Muscle of arm (tissue), 12 donors: ENCODE data around the gene C2CD5. TPM values are rescaled to one million over a fixed set of nuclear protein-coding genes. Genes with fewer than 3 reads are reported as not detected.
"Not testable (repeated sequence)": the region's sequence is repeated elsewhere in the genome, so short reads cannot be mapped to it uniquely, and the experiment has no call there.

Experiments
- DNase-seq: peaks from one replicate; pipeline ENCODE4 v3.0.0-alpha.2; 2013
- polyA plus RNA-seq, 12 donors: library from polyadenylated mRNA; unstranded; fragments of 120-200 nt; gene quantifications; one replicate each; pipeline ENCODE4 v1.2.1, GENCODE V29; 2013; ENCODE audit not compliant: insufficient read length in 12 of 12

C2CD5 gene
- polyA plus RNA-seq, 12 donors: 23.9 to 58.6 (median 37.6) TPM; not detected in 1

DNA sequence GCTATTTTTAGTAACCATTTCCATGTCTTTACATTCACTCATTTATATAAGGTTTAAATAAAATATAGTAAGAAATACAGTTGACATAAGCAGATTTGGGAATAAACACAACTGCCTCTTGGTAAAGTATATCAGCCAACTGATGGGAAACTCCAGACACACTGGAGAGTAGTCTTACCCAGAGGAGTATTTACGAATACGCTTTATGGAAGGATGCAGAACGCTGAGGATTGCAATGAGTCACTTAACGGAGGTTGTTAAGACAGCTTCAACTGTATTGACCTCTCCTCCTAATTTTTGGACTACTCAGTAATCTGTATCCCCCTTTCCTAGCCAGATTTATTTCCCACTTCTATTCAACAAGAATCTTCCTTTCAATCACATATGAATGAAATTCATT is 6.0 kb downstream of the C2CD5 start:
- DNase-seq: no peak

DNA sequence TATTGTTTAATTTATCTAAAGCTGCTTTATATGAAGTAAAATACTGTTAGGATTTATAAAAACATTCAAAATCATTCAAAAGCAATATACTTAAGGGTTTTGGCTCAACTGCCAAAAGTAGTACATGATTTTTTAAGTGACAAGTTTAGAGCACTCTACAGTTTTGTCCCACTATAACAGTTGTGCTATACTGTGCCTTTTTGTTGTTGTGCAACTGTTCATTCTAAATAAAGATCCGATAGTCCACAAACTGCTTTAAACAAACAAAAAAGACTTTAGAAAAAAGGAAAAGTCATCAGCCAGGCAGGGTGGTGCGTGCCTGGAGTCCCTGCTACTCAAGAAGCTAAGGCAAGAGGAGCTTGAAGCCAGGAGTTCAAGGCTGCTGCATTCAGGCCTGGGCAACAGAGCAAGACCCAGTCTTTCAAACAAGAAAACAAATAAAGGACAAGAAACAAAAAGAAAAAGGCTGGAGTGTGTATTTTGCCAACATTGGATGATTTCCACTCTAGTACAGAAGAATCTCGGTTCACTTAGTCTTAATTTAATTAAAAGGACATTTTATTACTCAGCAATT is 7.3 kb downstream of the C2CD5 start:
- no peak for DNase-seq

GRCh38 chr12:22536346-22536945 is 7.9 kb downstream of the C2CD5 start:
- no peak for DNase-seq

- DNase-seq: no peak
Observed at GRCh38 chr12:22535478-22535877, 8.9 kb downstream of the C2CD5 start.

- no peak for DNase-seq
Observed at GRCh38 chr12:22535038-22535437, 9.3 kb downstream of the C2CD5 start.

GRCh38 chr12:22533155-22533554 is 11.2 kb downstream of the C2CD5 start:
- no peak for DNase-seq

DNA sequence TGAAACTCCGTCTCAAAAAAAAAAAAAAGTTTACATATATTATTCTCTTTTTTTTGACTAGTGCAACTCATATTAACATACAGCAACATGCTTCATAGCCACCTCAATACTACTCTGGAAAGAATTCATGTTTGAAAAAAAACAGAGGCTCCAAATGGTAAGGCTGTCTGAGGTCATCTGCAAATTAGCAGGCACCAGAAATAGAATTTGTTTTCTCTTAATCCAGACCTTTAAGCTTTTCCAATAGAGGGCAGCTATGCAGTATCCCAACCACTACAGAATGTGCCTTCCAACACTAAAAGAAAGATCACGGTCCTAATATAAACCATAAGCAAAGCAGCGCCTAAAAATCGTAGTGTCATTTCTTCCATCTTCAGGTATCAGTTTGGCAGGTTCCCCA is 12.0 kb downstream of the C2CD5 start:
- no peak for DNase-seq

DNA sequence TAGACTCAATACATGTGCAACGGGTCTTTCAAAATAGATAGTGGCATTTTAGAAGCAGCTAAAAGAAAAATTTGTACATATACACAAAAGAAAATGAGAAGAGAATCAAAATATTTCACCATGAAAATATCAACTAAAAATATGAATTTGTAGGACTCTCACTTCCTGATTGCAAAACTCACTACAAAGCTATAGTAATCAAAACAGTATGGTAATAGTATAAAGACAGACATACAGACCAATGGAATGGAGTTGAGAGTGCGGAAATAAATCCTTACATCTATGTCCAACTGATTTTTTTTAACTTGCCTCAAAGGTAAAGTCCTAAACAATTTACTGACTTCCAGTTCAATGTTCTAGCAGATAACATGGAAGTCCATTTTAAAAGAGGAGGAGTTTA is 13.1 kb downstream of the C2CD5 start:
- no peak for DNase-seq

DNA sequence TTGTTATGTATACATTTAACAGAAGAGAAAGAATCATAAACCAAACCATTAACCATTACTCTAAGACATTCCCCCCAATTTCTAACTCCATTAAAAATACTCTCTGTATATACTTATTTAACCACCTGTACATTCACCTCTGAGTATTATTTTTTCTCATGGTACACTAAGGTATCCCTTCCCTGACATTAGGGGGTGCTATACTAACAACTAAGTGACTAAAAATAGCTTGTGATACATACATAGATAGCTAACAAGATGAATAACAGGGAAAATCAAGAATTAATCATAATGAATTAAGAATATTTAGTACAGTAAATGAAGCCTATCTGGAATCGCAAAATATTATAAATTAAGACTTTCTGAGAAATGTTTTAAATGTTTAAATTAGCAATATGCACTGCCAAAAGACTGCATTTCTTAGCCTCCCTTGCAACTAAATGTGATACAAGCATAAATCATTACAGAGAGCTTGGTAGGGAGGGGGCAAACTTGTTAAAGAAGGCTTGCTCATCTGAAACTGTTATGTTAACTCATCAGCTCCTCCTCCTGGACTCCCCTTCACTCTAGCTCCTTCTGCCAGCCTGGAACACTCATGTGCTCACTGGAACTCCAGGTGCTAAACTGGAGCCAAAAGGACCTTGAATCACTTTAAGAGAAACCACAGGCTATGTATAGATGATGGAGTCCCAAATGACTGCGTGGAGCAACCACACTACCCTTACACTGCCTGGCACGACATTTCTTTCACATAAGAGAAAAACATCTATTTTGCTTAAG is 14.9 kb downstream of the C2CD5 start:
- DNase-seq: no peak

GRCh38 chr12:22527999-22528398 is 16.3 kb downstream of the C2CD5 start:
- no peak for DNase-seq

GRCh38 chr12:22526836-22527235 is 17.5 kb downstream of the C2CD5 start:
- no peak for DNase-seq

DNA sequence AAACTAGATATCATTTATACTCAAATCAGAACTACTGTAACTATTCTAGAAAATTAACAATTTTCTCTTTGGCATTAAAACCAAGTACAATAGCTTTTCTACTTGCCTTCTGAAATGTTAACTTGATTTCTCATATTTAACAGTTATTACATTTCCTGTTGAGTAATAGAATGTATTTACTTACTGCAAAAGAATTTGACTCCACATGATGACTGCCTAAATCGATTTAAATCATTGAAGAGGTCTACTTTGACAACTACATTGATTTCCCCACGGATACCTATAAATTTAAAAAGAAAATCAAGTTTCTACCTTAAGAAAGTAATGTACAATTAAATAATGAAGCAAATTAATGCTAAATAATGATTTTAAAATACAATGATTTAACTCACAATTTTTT is 18.9 kb downstream of the C2CD5 start:
- no peak for DNase-seq

DNA sequence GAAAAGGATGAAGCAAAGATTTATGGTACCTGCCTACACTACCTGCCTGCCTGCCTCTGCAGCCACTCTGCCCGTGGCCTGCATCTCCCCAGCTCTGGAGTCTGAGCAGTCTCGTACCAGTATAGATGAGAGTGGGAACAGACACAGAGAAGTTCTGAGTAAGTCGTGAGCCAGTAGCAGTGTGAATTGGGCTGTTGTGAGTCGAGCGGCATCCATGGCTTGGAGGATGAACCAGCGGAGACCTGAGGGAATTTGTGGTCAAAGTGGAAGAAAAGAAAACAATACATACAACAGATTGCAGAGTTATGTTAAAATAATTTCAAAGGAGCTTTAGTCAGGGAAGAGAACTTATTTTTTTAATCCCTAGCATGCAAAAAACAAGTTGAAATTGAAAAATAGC is 25.3 kb downstream of the C2CD5 start:
- DNase-seq: no peak

DNA sequence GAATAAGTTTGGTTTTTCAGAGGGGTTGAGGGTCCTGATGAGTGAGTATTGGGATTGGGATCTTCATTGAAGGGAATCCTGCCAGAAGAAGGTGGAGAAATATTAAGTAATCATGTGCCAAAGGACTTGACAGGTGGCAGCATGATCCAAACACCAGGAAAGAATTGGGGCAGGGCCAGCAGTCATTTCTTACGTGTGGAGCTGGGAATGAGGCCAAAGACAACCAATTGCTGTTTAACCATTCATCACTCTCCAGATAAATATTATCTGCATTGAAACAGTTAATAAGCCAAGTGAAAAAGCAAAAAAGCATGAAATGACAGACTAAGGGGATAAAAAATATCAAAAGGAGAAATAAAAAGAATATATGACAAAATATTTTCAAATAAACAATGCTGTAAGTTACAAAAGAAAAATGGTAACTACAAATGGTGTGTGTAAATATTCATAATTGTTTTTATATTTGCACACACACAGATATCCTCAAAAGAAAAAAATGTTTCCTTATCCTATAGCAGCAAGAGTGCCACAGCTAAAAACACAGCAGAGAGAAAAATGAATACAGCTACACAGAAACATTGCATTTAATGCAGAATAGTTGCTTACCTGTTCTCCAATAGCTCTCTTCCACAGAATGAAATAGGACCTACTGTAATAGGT is 26.2 kb downstream of the C2CD5 start:
- DNase-seq: no peak

GRCh38 chr12:22514875-22515274 is 29.5 kb downstream of the C2CD5 start:
- no peak for DNase-seq

- no peak for DNase-seq
Observed at GRCh38 chr12:22505826-22506225, 38.5 kb downstream of the C2CD5 start.

DNA sequence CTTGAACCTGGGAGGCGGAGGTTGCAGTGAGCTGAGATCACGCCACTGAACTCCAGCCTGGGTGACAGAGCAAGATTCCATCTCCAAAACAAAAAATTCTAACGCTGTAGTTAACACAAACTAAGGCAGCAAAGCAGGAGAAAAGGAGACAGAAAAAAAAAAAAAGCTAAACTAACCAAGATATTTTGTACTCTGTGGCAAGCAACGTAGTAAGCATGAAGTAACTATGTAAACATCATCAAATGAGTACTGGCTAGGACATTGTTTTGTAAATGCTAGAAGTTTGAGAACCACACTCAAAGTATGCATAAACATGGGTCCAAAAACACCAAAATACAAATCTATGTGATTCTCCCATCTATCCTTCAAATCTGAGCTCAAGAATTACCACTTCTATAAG is 44.2 kb downstream of the C2CD5 start:
- DNase-seq: no peak

DNA sequence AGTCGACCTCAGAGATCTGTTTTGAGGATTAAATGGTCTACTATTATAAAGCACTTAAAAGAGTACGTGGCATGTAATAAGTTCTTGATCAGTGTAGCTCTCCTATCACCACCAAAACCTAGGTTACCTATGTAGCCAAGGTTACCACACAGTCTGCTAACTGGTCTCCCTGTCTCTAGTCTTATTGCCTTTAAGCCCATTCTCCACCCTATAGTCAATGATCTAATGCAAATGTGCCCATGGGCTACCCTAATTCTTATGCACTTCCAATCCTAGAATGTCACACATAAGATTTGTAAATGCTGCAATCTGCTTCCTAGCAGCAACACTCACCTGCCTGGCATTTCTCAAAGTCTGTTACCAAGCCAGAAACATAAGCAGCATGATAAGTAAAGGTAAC is 44.9 kb downstream of the C2CD5 start:
- DNase-seq: no peak

DNA sequence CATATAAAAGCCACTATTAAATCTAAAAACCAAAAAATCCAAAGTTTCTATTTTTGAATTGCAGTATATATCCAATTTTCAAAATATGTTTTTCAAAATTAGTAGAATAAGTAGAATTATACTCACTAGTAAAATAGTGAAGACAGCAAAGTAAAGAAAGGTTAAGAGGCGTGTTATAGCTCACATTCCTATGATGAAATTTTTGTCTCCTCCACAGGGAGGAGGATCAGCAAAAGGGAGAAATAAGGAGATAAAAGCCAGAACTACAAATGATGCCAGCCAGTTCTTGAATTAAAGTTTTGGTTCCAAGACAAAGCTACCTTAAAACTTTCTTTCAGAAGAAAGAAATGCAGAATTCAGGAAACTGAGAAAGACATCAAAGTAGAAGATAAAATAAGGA is 50.0 kb downstream of the C2CD5 start:
- no peak for DNase-seq

GRCh38 chr12:22491034-22491433 is 53.3 kb downstream of the C2CD5 start:
- no peak for DNase-seq

DNA sequence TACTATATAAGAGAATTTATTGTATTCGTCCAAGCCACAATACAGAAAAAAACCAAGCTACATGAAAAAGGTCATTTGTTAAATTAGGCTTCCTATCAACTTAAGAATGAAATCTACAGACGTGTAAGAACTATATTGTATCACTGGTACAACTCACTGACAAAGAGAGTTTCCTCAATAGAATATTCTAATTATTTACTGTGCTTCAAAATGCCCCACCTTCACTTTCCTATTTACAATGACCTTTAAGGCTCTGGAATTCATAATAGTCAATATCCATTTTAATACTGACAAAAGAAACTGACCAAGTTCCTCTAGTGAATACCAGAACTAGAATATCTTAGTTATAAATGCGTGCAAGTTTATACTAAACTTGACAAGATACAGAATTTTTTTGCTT is 55.9 kb downstream of the C2CD5 start:
- no peak for DNase-seq

DNA sequence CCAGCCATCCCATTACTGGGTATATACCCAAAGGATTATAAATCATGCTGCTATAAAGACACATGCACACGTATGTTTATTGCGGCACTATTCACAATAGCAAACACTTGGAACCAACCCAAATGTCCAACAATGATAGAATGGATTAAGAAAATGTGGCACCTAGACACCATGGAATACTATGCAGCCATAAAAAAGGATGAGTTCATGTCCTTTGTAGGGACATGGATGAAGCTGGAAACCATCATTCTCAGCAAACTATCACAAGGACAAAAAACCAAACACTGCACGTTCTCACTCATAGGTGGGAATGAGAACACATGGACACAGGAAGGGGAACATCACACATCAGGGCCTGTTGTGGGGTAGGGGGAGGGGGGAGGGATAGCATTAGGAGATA is 56.7 kb downstream of the C2CD5 start:
- not testable (repeated sequence) for DNase-seq

DNA sequence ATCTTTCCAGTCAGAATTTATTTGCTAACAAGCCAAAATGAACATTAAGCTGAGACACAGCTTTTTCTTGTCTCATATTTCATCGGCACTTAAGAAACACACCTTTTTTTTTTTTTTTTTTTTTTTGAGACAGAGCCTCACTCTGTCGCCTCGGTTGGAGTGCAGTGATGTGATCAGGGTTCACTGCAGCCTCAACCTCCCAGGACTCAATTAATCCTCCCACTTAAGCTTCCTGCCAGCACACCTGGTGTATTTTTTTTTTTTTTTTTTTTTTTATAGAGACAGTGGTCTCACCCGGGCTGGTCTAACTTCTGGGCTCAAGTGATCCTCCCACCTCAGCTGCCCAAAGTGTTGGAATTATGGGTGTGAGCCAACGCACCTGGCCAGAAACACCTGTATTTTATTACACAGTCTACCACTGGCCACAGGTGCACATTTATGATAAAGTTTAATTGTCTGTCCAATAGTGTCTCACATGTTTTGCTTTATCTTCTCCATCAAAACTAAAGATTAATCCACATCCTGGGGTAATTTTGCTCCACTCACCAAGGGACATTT is 62.7 kb downstream of the C2CD5 start:
- DNase-seq: no peak
